K562 (cell line): ENCODE results near the gene RRAS. TPM values are rescaled to one million over a fixed set of nuclear protein-coding genes. Genes with fewer than 3 reads are reported as not detected.
A peak's percentile ranks its signal among the peaks of the same experiment; 100 is the strongest.

Experiments used
- ATAC-seq: fragments of 200-7000 bp; cut with Tn5 transposase; 3 replicates; pipeline ENCODE4 v1.9.1; 2020; ENCODE audit warnings: moderate library complexity
- BruUV-seq: library from RNA; stranded (reverse); fragments of 400-500 nt; replicated peaks from 2 replicates; lab custom pipeline; 2021; lab: Mats Ljungman, UMichigan
- CTCF ChIA-PET: fragments of 300-600 bp; formaldehyde crosslinking; extraction: SDS; loops from one replicate; lab custom pipeline; 2021; ENCODE audit warnings: low intra/inter-chr PET ratio; lab: Yijun Ruan, JAX
- POLR2A ChIA-PET: fragments of 300-600, 350-650 bp; sonication (Branson Sonifier 250); formaldehyde crosslinking; extraction: SDS; loops from one replicate; lab custom pipeline; 2021; ENCODE audit warnings: antibody characterized with exemption, inconsistent platforms; lab: Yijun Ruan, JAX
- DNase-seq, 4 experiments: peaks; one replicate each; pipeline versions ENCODE4 v3.0.0 to v3.0.0-alpha.2; 2011 to 2018; ENCODE audit warnings: low spot score in 3 of 4, mixed read lengths in 3 of 4; ENCODE audit errors: extremely low read depth in 1 of 4
- FAIRE-seq: peaks from 2 replicates; lab custom pipeline; 2011; peaks lifted over from hg19 to GRCh38; lab: Jason Lieb, UNC
- H2AFZ ChIP-seq: 2 replicates; pipeline ENCODE4 v1.6.0; 2011; ENCODE audit warnings: low read depth, low read length, control low read depth, inconsistent platforms
- H3K27ac ChIP-seq: fragments of 200-600 bp; 3 replicates; pipeline ENCODE4 v1.8.0; 2011; ENCODE audit warnings: low read depth, mild to moderate bottlenecking, control low read depth, inconsistent platforms, low read length, moderate library complexity, mixed read lengths; ENCODE audit errors: extremely low read depth
- H3K27me3 ChIP-seq, 2 experiments: fragments of 300-600 bp in 1 of 2; 2 replicates in 1 of 2; 3 replicates in 1 of 2; pipeline versions ENCODE4 v1.6.0 to v1.8.0; 2011; ENCODE audit warnings: inconsistent platforms in 2 of 2, low read length in 2 of 2, mild to moderate bottlenecking in 1 of 2, mixed read lengths in 1 of 2, moderate library complexity in 1 of 2; ENCODE audit not compliant: control insufficient read depth in 2 of 2, insufficient read depth in 2 of 2
- H3K36me3 ChIP-seq: fragments of 300-600 bp; 3 replicates; pipeline ENCODE4 v1.8.0; 2011; ENCODE audit warnings: mild to moderate bottlenecking, low read length, inconsistent platforms; ENCODE audit not compliant: control insufficient read depth, insufficient read depth
- H3K4me1 ChIP-seq, 2 experiments: fragments of 200-600 bp in 1 of 2; replicated peaks in 1 of 2; 2 replicates in 1 of 2; 3 replicates in 1 of 2; pipeline versions ENCODE4 v1.5.1 to v1.8.0; 2011; ENCODE audit warnings: inconsistent platforms in 2 of 2, low read length in 2 of 2, mild to moderate bottlenecking in 1 of 2, mixed read lengths in 1 of 2, moderate library complexity in 1 of 2; ENCODE audit not compliant: control insufficient read depth in 2 of 2, insufficient read depth in 2 of 2
- H3K4me2 ChIP-seq: 2 replicates; pipeline ENCODE4 v1.6.1; 2011; ENCODE audit warnings: low read length, control low read depth, inconsistent platforms, mixed read lengths; ENCODE audit not compliant: insufficient read depth
- H3K4me3 ChIP-seq: fragments of 200-600 bp; sonication (generic), shearing (Covaris generic); 2 replicates; pipeline ENCODE4 v1.5.1; 2016; ENCODE audit warnings: control low read depth, inconsistent platforms
- H3K79me2 ChIP-seq: fragments of 200-600 bp; 3 replicates; pipeline ENCODE4 v1.8.0; 2011; ENCODE audit warnings: low read length, inconsistent platforms; ENCODE audit not compliant: control insufficient read depth, insufficient read depth
- H3K9ac ChIP-seq, 2 experiments: 2 replicates each; pipeline versions ENCODE4 v1.6.0 to v1.6.1; 2011; ENCODE audit warnings: low read depth in 2 of 2, low read length in 2 of 2, control low read depth in 1 of 2, inconsistent platforms in 1 of 2, mild to moderate bottlenecking in 1 of 2, mixed read lengths in 1 of 2; ENCODE audit not compliant: insufficient read depth in 1 of 2
- H3K9me1 ChIP-seq: one replicate; pipeline ENCODE4 v1.6.0; 2011; ENCODE audit warnings: inconsistent platforms, mild to moderate bottlenecking, low read length, moderate library complexity; ENCODE audit not compliant: control insufficient read depth, insufficient read depth
- H3K9me3 ChIP-seq: replicated peaks from 2 replicates; pipeline ENCODE4 v1.5.1; 2011; ENCODE audit warnings: low read depth, low read length, inconsistent platforms; ENCODE audit not compliant: control insufficient read depth, insufficient read depth
- H4K20me1 ChIP-seq: replicated peaks from 2 replicates; pipeline ENCODE4 v1.6.1; 2011; ENCODE audit warnings: low read length, inconsistent platforms, mixed read lengths; ENCODE audit not compliant: control insufficient read depth, insufficient read depth
- LCOR ChIP-seq: sonication (generic); formaldehyde crosslinking; IDR thresholded peaks from 2 replicates; pipeline ENCODE4 v1.8.0; 2022; ENCODE audit warnings: mild to moderate bottlenecking, missing genetic modification reagents
- POLR2G ChIP-seq: fragments of 200-400 bp; formaldehyde crosslinking; IDR thresholded peaks from 2 replicates; pipeline ENCODE4 v1.6.1; 2017; ENCODE audit warnings: low read depth, mild to moderate bottlenecking, antibody characterized with exemption, low read length, moderate library complexity
- RBFOX2 ChIP-seq: fragments of 200-400 bp; formaldehyde crosslinking; IDR thresholded peaks from 2 replicates; pipeline ENCODE4 v1.6.1; 2017; ENCODE audit warnings: low read depth, mild to moderate bottlenecking, low read length, moderate library complexity
- ZKSCAN1 ChIP-seq: fragments of 150-350 bp; IDR thresholded peaks from 2 replicates; pipeline ENCODE4 v1.6.1; 2016; ENCODE audit warnings: low read depth, low read length
- ZNF212 ChIP-seq: fragments of 450-650 bp; formaldehyde crosslinking; IDR thresholded peaks from 2 replicates; pipeline ENCODE4 v1.4.0; 2020; ENCODE audit warnings: mild to moderate bottlenecking
- ZZZ3 ChIP-seq: fragments of 450-650 bp; IDR thresholded peaks from 2 replicates; pipeline ENCODE4 v1.6.1; 2016; ENCODE audit warnings: antibody characterized with exemption, mild to moderate bottlenecking, moderate library complexity
- WGBS: fragments of 100-300 bp; shearing (Covaris generic); methylation state at CpG from one replicate; pipeline ENCODE4 v1.1.6; 2016; ENCODE audit warnings: low coverage, mixed read lengths; ENCODE audit not compliant: insufficient coverage; ENCODE audit errors: missing lambda C conversion rate; 5-methylcytosine and 5-hydroxymethylcytosine counted together
- in situ Hi-C: fragments of 300-500 bp; cut with MboI; formaldehyde crosslinking; loops from 4 replicates; pipeline ENCODE4 v1.15.0; 2018; ENCODE audit warnings: inconsistent platforms, mixed read lengths
- intact Hi-C: fragments of 100-400 bp; cut with micrococcal nuclease; formaldehyde crosslinking; loops from 2 replicates; pipeline ENCODE4 v1.14.2; 2022
- polyA plus RNA-seq, 8 experiments: library from polyadenylated mRNA; depleted of rRNA in 4 of 8; stranded (reverse) in 5 of 8; unstranded in 3 of 8; fragments of >200 nt; fragmentation: Nextera tagmentation in 2 of 8; fragmentation: Illumina TruSeq in 1 of 8; extraction: Ambion mirVana in 2 of 8; extraction: Trizol in 1 of 8; gene quantifications; 2 replicates each; pipeline versions ENCODE4 v1.2.1 to v1.2.3, GENCODE V29; 2011 to 2014; ENCODE audit warnings: inconsistent platforms in 1 of 8, missing spikeins in 1 of 8
- total RNA-seq, 7 experiments: library from RNA; depleted of rRNA in 6 of 7; stranded (reverse); fragments of >200 nt in 6 of 7; fragmentation: Illumina TruSeq in 2 of 7; extraction: Trizol in 2 of 7; gene quantifications; 2 replicates each; pipeline versions ENCODE4 v1.2.1 to v1.2.3, GENCODE V29; 2011 to 2021; ENCODE audit warnings: low replicate concordance in 1 of 7
- TF ChIP-seq, protein P1 (sequence below): fragments of 250-450 bp; sonication (Bioruptor Pico); IDR thresholded peaks from 2 replicates; pipeline ENCODE4 v1.4.0; 2020

RRAS gene
- total and polyA plus RNA-seq, 9 of the 15 experiments (the other 6 are each of a cell fraction or from before 2014, with no cell fraction given) = 0.70 to 17.3 (median 8.2) TPM

DNA sequence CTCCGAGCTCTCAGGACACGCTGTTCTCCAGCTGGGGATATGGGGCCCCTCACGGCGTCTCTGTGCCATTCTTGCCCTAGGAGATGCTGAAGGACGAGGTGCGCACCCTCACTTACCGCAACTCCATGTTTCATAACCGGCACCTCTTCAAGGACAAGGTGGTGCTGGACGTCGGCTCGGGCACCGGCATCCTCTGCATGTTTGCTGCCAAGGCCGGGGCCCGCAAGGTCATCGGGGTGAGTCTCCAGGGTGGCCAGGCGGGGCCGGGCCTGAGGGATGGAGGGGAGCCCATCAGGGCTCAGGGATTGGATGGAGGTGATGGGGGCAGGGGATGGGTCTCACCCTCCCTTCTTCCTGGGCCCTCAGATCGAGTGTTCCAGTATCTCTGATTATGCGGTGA lies 41.9 kb upstream of the RRAS start:
- Histone ChIP-seq H3K4me2 (no peak overlapping the region), H2AFZ (no peak overlapping the region)
- no peak for FAIRE-seq
- TF ChIP-seq POLR2G = peak; percentile 60; the same call in 1 of the 2 replicates
- TF ChIP-seq LCOR (CRISPR knock-in tag) = no peak
- TF ChIP-seq, protein P1, sequence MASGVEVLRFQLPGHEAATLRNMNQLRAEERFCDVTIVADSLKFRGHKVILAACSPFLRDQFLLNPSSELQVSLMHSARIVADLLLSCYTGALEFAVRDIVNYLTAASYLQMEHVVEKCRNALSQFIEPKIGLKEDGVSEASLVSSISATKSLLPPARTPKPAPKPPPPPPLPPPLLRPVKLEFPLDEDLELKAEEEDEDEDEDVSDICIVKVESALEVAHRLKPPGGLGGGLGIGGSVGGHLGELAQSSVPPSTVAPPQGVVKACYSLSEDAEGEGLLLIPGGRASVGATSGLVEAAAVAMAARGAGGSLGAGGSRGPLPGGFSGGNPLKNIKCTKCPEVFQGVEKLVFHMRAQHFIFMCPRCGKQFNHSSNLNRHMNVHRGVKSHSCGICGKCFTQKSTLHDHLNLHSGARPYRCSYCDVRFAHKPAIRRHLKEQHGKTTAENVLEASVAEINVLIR (CRISPR knock-in tag) = no peak
- no peak for TF ChIP-seq ZZZ3
- TF ChIP-seq ZKSCAN1 = no peak
- TF ChIP-seq ZNF212 (CRISPR knock-in tag) = no peak
- peak; percentile 62 for TF ChIP-seq RBFOX2
- TF ChIP-seq, all 486 proteins: peak for 2
- H3K9me1 ChIP-seq = peaks cover 3% of the 10 kb centered on the region
- intact Hi-C loops (no loop called here), in situ Hi-C loops (no loop called here)
- no peaks in the 10 kb centered on the region for H3K9me3 ChIP-seq
- peaks cover 19% of the 10 kb centered on the region for H4K20me1 ChIP-seq
- ChIA-PET POLR2A (no interaction called here), CTCF (no interaction called here)
- peaks cover 23 to 67% of the 10 kb centered on the region in 2 experiments for H3K4me1 ChIP-seq
- BruUV-seq = no TSS peak
- peaks cover 75% of the 10 kb centered on the region for H3K36me3 ChIP-seq
- H3K27ac ChIP-seq = no peak overlapping the region
- no peak overlapping the region for H3K4me3 ChIP-seq
- H3K27me3 ChIP-seq = no peaks in the 10 kb centered on the region
- DNase-seq (no peak), ATAC-seq (no peak)
- H3K9ac ChIP-seq = no peak overlapping the region
- 93% methylated on average over 17 of the region's 19 CpGs for WGBS
- H3K79me2 ChIP-seq = peaks cover 52% of the 10 kb centered on the region
